Measurements from ENCODE around the gene AGAP2.

Gene AGAP2

GRCh38 chr12:57753756-57754337 lies 15.3 kb upstream of the AGAP2 start:
- DNase-seq (ENCODE audit: low read depth), result no peak

GRCh38 chr12:57752668-57753000 lies 14.1 kb upstream of the AGAP2 start:
- no peak for DNase-seq (ENCODE audit: low read depth)

- DNase-seq (ENCODE audit: low read depth), result peak; percentile 100
Observed at GRCh38 chr12:57751788-57752667, 13.5 kb upstream of the AGAP2 start, which contains the start of gene CDK4. CDK4 (minus strand) TSS chr12:57752310; CDS start chr12:57751717, 593 bp downstream.

GRCh38 chr12:57751432-57751787 lies 12.9 kb upstream of the AGAP2 start:
- DNase-seq (ENCODE audit: low read depth), result no peak

- no peak for DNase-seq (ENCODE audit: low read depth)
Observed at GRCh38 chr12:57750561-57751431, 12.3 kb upstream of the AGAP2 start.

- no peak for DNase-seq (ENCODE audit: low read depth)
Observed at GRCh38 chr12:57749061-57749460, 10.5 kb upstream of the AGAP2 start.

GRCh38 chr12:57746025-57746424 lies 7.5 kb upstream of the AGAP2 start:
- no peak for DNase-seq (ENCODE audit: low read depth)

- DNase-seq (ENCODE audit: low read depth), result peak; percentile 27
Observed at GRCh38 chr12:57745485-57745881, 6.9 kb upstream of the AGAP2 start.

GRCh38 chr12:57744777-57745484 lies 6.4 kb upstream of the AGAP2 start, which contains the start of gene TSPAN31:
TSPAN31 (plus strand) TSS chr12:57745039; CDS start chr12:57745155, 116 bp downstream.
- peak; percentile 98 for DNase-seq (ENCODE audit: low read depth)

- DNase-seq (ENCODE audit: low read depth), result no peak
Observed at GRCh38 chr12:57744194-57744776, 5.7 kb upstream of the AGAP2 start.

- no peak for DNase-seq (ENCODE audit: low read depth)
Observed at GRCh38 chr12:57743769-57744168, 5.2 kb upstream of the AGAP2 start.

GRCh38 chr12:57741844-57742738 lies 3.5 kb upstream of the AGAP2 start:
- no peak for DNase-seq (ENCODE audit: low read depth)

GRCh38 chr12:57741413-57741789 lies 2.9 kb upstream of the AGAP2 start:
- DNase-seq (ENCODE audit: low read depth), result no peak

GRCh38 chr12:57740656-57741412 lies 2.3 kb upstream of the AGAP2 start:
- no peak for DNase-seq (ENCODE audit: low read depth)

- DNase-seq (ENCODE audit: low read depth), result no peak
Observed at GRCh38 chr12:57739914-57740538, 1.5 kb upstream of the AGAP2 start.

- no peak for DNase-seq (ENCODE audit: low read depth)
Observed at GRCh38 chr12:57739387-57739786, 845 bp upstream of the AGAP2 start.

GRCh38 chr12:57737467-57738460 lies 778 bp downstream of the AGAP2 start:
- DNase-seq (ENCODE audit: low read depth), result peak; percentile 51
